WTC11 (cell line): Measurements from ENCODE around the gene SLC35F4. TPM values are rescaled to one million over a fixed set of nuclear protein-coding genes. Genes with fewer than 3 reads are reported as not detected.

Experiments used
- ATAC-seq: fragments of 200-7000 bp; cut with Tn5 transposase; 2 replicates; pipeline ENCODE4 v1.10.0; 2021; ENCODE audit warnings: mild to moderate bottlenecking, moderate library complexity
- CTCF ChIA-PET: fragments of 300-600 bp; sonication (Branson Sonifier 250); formaldehyde crosslinking; loops from one replicate; lab custom pipeline; 2021; ENCODE audit warnings: antibody characterized with exemption; lab: Charles Lee
- POLR2A ChIA-PET: fragments of 350-600 bp; sonication (Branson Sonifier 250); formaldehyde crosslinking; loops from one replicate; lab custom pipeline; 2021; ENCODE audit warnings: antibody characterized with exemption; lab: Charles Lee
- DNase-seq: peaks from one replicate; pipeline ENCODE4 v3.0.0; 2021; ENCODE audit warnings: low spot score
- H3K27ac Mint-ChIP-seq: 2 replicates; pipeline ENCODE4 v1.8.0; 2021; ENCODE audit warnings: mixed read lengths
- H3K27me3 Mint-ChIP-seq: 2 replicates; pipeline ENCODE4 v1.8.0; 2021; ENCODE audit warnings: low read depth, mild to moderate bottlenecking, moderate library complexity, mixed read lengths
- H3K36me3 Mint-ChIP-seq: 2 replicates; pipeline ENCODE4 v1.8.0; 2021; ENCODE audit warnings: mixed read lengths
- H3K4me1 Mint-ChIP-seq: 2 replicates; pipeline ENCODE4 v1.8.0; 2022; ENCODE audit warnings: mixed read lengths
- H3K4me3 Mint-ChIP-seq: 2 replicates; pipeline ENCODE4 v1.8.0; 2021; ENCODE audit warnings: mild to moderate bottlenecking, moderate library complexity, mixed read lengths
- H3K9me3 Mint-ChIP-seq: 2 replicates; pipeline ENCODE4 v1.8.0; 2021; ENCODE audit warnings: mixed read lengths
- ELF4 ChIP-seq: sonication (generic); formaldehyde crosslinking; IDR thresholded peaks from 2 replicates; pipeline ENCODE4 v1.8.1; 2022; ENCODE audit warnings: low read depth, mild to moderate bottlenecking, moderate library complexity, missing genetic modification reagents
- NR3C1 ChIP-seq: sonication (generic); formaldehyde crosslinking; conservative IDR thresholded peaks from 2 replicates; pipeline ENCODE4 v1.8.1; 2023; ENCODE audit warnings: low read depth, mild to moderate bottlenecking, missing genetic modification reagents
- TEAD4 ChIP-seq: sonication (generic); formaldehyde crosslinking; IDR thresholded peaks from 2 replicates; pipeline ENCODE4 v1.8.0; 2022; ENCODE audit warnings: mild to moderate bottlenecking, missing genetic modification reagents
- TP53 ChIP-seq: sonication (generic); formaldehyde crosslinking; IDR thresholded peaks from 2 replicates; pipeline ENCODE4 v1.8.1; 2023; ENCODE audit warnings: mild to moderate bottlenecking, missing genetic modification reagents
- ZNF121 ChIP-seq: sonication (generic); formaldehyde crosslinking; IDR thresholded peaks from 2 replicates; pipeline ENCODE4 v1.8.0; 2023; ENCODE audit warnings: missing genetic modification reagents
- ZNF138 ChIP-seq: sonication (generic); formaldehyde crosslinking; conservative IDR thresholded peaks from 2 replicates; pipeline ENCODE4 v1.8.1; 2022; ENCODE audit warnings: mild to moderate bottlenecking, moderate library complexity, missing genetic modification reagents
- ZNF232 ChIP-seq: sonication (generic); formaldehyde crosslinking; IDR thresholded peaks from 2 replicates; pipeline ENCODE4 v1.8.0; 2022; ENCODE audit warnings: mild to moderate bottlenecking, missing genetic modification reagents
- ZNF396 ChIP-seq: fragments of 250-450 bp; sonication (Bioruptor Pico); IDR thresholded peaks from 2 replicates; pipeline ENCODE4 v1.8.0; 2021; ENCODE audit warnings: mild to moderate bottlenecking, moderate library complexity, borderline replicate concordance
- total RNA-seq: library from RNA; stranded (reverse); gene quantifications from 3 replicates; pipeline ENCODE4 v1.2.3, GENCODE V29; 2021
- TF ChIP-seq, protein P1 (sequence below): sonication (generic); formaldehyde crosslinking; IDR thresholded peaks from 2 replicates; pipeline ENCODE4 v1.8.1; 2023; ENCODE audit warnings: mild to moderate bottlenecking, missing genetic modification reagents, moderate library complexity
- TF ChIP-seq, protein P2 (sequence below): sonication (generic); formaldehyde crosslinking; IDR thresholded peaks from 2 replicates; pipeline ENCODE4 v1.8.0; 2023; ENCODE audit warnings: missing genetic modification reagents
- TF ChIP-seq, protein P3 (sequence below): sonication (generic); formaldehyde crosslinking; IDR thresholded peaks from 2 replicates; pipeline ENCODE4 v1.8.0; 2022; ENCODE audit warnings: mild to moderate bottlenecking, missing genetic modification reagents
- TF ChIP-seq, protein P4 (sequence below): sonication (generic); formaldehyde crosslinking; IDR thresholded peaks from 2 replicates; pipeline ENCODE4 v1.8.1; 2023; ENCODE audit warnings: mild to moderate bottlenecking, missing genetic modification reagents
- TF ChIP-seq, protein P5 (sequence below): sonication (generic); formaldehyde crosslinking; IDR thresholded peaks from 2 replicates; pipeline ENCODE4 v1.8.0; 2023; ENCODE audit warnings: mild to moderate bottlenecking, missing genetic modification reagents
- TF ChIP-seq, protein P6 (sequence below): sonication (generic); formaldehyde crosslinking; IDR thresholded peaks from 2 replicates; pipeline ENCODE4 v1.8.0; 2022; ENCODE audit warnings: mild to moderate bottlenecking, missing genetic modification reagents
- TF ChIP-seq, protein P7 (sequence below): sonication (generic); formaldehyde crosslinking; IDR thresholded peaks from 2 replicates; pipeline ENCODE4 v1.8.1; 2022; ENCODE audit warnings: missing genetic modification reagents, borderline replicate concordance
- TF ChIP-seq, protein P8 (sequence below): fragments of 250-450 bp; sonication (Bioruptor Pico); IDR thresholded peaks from 2 replicates; pipeline ENCODE4 v1.8.0; 2021; ENCODE audit warnings: mild to moderate bottlenecking
- TF ChIP-seq, protein P9 (sequence below): sonication (generic); formaldehyde crosslinking; IDR thresholded peaks from 2 replicates; pipeline ENCODE4 v1.8.1; 2022; ENCODE audit warnings: low read depth, mild to moderate bottlenecking, moderate library complexity, missing genetic modification reagents, borderline replicate concordance

The SLC35F4 gene
- total RNA-seq, 1 experiment from 2014 or later = not detected

DNA sequence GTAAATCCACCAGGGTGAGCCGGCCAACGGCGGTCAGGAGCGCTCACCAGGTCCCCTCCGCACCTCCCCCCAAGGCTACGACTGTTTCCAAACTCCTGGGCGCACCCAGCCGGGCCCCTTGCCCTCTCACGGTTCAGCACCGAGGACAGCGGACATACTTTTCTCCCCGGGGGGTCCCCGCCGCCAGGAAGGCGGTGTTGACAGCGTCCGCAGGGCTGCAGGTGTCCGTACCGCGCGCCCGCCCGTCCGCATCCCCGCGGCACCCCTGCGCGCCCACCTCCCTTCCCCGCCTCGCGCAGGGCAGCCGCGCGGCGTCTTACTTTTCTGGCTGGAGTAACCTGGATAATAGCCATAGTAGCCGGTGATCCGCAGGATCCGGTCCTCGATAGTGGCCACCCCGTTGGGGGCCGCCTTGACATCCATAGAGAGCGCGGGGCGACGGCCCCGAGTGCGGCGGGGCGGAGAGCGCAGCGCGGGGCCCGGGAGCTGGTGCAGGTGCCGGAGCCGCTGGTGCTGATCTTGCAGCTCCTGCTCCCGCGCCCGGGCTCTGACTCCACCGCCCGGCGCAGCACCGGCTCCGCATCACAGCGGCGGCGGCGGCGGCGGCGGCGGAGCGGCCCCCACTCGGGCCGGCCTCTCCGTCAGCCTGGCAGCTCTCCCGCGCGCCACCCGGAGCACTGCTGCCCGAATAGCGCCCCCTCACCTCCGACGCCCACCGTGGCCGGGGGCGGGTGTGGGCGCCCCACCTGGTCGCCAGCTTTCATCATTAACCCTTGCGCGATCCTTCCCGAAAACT is at the start of gene SLC35F4 (continued):
- TF ChIP-seq ZNF138 (CRISPR knock-in tag) (no peak; the same call in 1 of the 2 replicates), TP53 (peak; percentile 65), TEAD4 (CRISPR knock-in tag) (peak; percentile 83; the same call in 1 of the 2 replicates), ELF4 (CRISPR knock-in tag) (no peak), ZNF121 (no peak)
- TF ChIP-seq, protein P1, sequence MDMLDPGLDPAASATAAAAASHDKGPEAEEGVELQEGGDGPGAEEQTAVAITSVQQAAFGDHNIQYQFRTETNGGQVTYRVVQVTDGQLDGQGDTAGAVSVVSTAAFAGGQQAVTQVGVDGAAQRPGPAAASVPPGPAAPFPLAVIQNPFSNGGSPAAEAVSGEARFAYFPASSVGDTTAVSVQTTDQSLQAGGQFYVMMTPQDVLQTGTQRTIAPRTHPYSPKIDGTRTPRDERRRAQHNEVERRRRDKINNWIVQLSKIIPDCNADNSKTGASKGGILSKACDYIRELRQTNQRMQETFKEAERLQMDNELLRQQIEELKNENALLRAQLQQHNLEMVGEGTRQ (CRISPR knock-in tag) = no peak
- TF ChIP-seq, protein P2, sequence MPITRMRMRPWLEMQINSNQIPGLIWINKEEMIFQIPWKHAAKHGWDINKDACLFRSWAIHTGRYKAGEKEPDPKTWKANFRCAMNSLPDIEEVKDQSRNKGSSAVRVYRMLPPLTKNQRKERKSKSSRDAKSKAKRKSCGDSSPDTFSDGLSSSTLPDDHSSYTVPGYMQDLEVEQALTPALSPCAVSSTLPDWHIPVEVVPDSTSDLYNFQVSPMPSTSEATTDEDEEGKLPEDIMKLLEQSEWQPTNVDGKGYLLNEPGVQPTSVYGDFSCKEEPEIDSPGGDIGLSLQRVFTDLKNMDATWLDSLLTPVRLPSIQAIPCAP (CRISPR knock-in tag) = 0 out of 2 replicates have a peak, but pooled peaks have one; percentile 82
- TF ChIP-seq, protein P3, sequence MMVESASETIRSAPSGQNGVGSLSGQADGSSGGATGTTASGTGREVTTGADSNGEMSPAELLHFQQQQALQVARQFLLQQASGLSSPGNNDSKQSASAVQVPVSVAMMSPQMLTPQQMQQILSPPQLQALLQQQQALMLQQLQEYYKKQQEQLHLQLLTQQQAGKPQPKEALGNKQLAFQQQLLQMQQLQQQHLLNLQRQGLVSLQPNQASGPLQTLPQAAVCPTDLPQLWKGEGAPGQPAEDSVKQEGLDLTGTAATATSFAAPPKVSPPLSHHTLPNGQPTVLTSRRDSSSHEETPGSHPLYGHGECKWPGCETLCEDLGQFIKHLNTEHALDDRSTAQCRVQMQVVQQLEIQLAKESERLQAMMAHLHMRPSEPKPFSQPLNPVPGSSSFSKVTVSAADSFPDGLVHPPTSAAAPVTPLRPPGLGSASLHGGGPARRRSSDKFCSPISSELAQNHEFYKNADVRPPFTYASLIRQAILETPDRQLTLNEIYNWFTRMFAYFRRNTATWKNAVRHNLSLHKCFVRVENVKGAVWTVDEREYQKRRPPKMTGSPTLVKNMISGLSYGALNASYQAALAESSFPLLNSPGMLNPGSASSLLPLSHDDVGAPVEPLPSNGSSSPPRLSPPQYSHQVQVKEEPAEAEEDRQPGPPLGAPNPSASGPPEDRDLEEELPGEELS (CRISPR knock-in tag) = peak; percentile 67; the same call in 1 of the 2 replicates
- TF ChIP-seq, protein P4, sequence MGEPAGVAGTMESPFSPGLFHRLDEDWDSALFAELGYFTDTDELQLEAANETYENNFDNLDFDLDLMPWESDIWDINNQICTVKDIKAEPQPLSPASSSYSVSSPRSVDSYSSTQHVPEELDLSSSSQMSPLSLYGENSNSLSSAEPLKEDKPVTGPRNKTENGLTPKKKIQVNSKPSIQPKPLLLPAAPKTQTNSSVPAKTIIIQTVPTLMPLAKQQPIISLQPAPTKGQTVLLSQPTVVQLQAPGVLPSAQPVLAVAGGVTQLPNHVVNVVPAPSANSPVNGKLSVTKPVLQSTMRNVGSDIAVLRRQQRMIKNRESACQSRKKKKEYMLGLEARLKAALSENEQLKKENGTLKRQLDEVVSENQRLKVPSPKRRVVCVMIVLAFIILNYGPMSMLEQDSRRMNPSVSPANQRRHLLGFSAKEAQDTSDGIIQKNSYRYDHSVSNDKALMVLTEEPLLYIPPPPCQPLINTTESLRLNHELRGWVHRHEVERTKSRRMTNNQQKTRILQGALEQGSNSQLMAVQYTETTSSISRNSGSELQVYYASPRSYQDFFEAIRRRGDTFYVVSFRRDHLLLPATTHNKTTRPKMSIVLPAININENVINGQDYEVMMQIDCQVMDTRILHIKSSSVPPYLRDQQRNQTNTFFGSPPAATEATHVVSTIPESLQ (CRISPR knock-in tag) = no peak
- TF ChIP-seq, protein P5, sequence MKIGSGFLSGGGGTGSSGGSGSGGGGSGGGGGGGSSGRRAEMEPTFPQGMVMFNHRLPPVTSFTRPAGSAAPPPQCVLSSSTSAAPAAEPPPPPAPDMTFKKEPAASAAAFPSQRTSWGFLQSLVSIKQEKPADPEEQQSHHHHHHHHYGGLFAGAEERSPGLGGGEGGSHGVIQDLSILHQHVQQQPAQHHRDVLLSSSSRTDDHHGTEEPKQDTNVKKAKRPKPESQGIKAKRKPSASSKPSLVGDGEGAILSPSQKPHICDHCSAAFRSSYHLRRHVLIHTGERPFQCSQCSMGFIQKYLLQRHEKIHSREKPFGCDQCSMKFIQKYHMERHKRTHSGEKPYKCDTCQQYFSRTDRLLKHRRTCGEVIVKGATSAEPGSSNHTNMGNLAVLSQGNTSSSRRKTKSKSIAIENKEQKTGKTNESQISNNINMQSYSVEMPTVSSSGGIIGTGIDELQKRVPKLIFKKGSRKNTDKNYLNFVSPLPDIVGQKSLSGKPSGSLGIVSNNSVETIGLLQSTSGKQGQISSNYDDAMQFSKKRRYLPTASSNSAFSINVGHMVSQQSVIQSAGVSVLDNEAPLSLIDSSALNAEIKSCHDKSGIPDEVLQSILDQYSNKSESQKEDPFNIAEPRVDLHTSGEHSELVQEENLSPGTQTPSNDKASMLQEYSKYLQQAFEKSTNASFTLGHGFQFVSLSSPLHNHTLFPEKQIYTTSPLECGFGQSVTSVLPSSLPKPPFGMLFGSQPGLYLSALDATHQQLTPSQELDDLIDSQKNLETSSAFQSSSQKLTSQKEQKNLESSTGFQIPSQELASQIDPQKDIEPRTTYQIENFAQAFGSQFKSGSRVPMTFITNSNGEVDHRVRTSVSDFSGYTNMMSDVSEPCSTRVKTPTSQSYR (CRISPR knock-in tag) = peak; percentile 73; the same call in 1 of the 2 replicates
- TF ChIP-seq, protein P6, sequence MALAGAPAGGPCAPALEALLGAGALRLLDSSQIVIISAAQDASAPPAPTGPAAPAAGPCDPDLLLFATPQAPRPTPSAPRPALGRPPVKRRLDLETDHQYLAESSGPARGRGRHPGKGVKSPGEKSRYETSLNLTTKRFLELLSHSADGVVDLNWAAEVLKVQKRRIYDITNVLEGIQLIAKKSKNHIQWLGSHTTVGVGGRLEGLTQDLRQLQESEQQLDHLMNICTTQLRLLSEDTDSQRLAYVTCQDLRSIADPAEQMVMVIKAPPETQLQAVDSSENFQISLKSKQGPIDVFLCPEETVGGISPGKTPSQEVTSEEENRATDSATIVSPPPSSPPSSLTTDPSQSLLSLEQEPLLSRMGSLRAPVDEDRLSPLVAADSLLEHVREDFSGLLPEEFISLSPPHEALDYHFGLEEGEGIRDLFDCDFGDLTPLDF (CRISPR knock-in tag) = peak; percentile 61; the same call in 1 of the 2 replicates

DNA sequence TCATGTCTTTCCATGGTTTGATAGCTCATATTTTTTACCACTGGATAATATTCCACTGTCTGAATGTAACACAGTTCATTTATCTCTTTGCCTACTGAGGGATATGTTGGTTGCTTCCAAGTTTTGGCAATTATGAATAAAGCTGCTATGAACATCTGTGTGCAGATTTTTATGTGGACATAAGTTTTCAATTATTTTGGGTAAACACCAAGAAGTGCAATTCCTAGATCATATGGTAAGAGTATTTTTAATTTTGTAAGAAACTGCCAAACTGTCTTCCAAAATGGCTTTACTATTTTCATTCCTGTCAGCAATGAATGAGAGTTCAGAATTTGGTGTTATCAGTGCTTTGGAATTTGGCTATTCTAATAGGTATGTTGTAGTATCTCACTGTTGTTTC is 43.7 kb upstream of the SLC35F4 start:
- Mint-ChIP-seq H3K4me1 (no peaks in the 10 kb centered on the region), H3K9me3 (no peaks in the 10 kb centered on the region), H3K36me3 (no peaks in the 10 kb centered on the region), H3K27ac (no peak overlapping the region), H3K27me3 (peaks cover 3% of the 10 kb centered on the region; the same call in 1 of the 2 replicates), H3K4me3 (no peak overlapping the region)
- CTCF ChIA-PET = no interaction called here
- DNase-seq (no peak), ATAC-seq (no peak)
- POLR2A ChIA-PET = no interaction called here
- TF ChIP-seq, protein P7, sequence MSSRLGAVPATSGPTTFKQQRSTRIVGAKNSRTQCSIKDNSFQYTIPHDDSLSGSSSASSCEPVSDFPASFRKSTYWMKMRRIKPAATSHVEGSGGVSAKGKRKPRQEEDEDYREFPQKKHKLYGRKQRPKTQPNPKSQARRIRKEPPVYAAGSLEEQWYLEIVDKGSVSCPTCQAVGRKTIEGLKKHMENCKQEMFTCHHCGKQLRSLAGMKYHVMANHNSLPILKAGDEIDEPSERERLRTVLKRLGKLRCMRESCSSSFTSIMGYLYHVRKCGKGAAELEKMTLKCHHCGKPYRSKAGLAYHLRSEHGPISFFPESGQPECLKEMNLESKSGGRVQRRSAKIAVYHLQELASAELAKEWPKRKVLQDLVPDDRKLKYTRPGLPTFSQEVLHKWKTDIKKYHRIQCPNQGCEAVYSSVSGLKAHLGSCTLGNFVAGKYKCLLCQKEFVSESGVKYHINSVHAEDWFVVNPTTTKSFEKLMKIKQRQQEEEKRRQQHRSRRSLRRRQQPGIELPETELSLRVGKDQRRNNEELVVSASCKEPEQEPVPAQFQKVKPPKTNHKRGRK = no peak
- TF ChIP-seq NR3C1 (CRISPR knock-in tag) (no peak), ZNF121 (no peak), ZNF232 (no peak), ZNF396 (CRISPR knock-in tag) (no peak)
- TF ChIP-seq, protein P8, sequence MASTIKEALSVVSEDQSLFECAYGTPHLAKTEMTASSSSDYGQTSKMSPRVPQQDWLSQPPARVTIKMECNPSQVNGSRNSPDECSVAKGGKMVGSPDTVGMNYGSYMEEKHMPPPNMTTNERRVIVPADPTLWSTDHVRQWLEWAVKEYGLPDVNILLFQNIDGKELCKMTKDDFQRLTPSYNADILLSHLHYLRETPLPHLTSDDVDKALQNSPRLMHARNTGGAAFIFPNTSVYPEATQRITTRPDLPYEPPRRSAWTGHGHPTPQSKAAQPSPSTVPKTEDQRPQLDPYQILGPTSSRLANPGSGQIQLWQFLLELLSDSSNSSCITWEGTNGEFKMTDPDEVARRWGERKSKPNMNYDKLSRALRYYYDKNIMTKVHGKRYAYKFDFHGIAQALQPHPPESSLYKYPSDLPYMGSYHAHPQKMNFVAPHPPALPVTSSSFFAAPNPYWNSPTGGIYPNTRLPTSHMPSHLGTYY (CRISPR knock-in tag) = no peak
- TF ChIP-seq, protein P9, sequence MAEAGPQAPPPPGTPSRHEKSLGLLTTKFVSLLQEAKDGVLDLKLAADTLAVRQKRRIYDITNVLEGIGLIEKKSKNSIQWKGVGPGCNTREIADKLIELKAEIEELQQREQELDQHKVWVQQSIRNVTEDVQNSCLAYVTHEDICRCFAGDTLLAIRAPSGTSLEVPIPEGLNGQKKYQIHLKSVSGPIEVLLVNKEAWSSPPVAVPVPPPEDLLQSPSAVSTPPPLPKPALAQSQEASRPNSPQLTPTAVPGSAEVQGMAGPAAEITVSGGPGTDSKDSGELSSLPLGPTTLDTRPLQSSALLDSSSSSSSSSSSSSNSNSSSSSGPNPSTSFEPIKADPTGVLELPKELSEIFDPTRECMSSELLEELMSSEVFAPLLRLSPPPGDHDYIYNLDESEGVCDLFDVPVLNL (CRISPR knock-in tag) = no peak
